ENCODE results near the gene CARS2.

The CARS2 gene

DNA sequence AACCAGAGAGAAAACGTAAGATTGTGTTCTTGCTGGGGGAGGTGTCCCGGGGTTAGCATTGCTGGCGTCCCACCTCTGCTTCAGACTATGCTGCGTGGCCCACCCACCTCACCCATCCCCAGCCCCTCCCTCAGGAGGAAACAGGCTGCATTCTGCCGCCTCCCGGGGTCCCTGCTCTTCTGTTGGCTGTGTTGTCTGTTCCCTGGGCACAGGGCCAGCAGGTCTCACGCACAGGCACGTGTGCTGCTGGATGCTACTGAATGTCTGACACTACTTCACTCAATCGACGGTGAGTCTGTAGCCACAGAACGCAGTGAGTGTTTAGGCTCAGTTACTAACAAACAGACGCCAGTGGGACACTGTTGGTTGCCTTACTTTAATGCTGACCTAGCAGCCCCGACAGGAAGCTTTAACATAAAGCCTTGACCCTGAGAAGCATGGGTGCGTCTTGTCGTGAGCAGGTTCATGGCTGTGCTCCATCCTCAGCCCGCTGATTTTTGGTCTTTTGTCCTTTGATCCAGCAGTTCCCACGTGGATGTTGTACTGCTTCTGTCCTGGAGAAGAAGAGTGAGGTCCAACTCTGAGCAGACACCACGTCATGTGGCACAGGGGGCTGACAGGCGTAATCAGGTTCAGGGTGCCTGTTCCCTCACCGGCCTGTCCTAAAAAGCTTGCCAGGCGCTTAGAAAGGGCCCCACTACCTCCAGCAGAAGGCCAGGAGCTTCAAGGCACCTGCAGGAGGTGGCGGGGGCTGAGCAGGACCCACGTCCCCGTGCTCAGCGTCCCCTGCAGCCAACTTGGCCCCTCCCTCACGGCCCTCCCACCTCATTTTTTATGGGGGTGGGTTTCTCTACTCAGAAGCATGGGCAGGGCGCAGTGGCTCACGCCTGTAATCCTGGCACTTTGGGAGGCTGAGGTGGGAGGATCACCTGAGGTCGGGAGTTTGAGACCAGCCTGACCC lies 64.6 kb downstream of the CARS2 start:
- TF ChIP-seq, protein P1, sequence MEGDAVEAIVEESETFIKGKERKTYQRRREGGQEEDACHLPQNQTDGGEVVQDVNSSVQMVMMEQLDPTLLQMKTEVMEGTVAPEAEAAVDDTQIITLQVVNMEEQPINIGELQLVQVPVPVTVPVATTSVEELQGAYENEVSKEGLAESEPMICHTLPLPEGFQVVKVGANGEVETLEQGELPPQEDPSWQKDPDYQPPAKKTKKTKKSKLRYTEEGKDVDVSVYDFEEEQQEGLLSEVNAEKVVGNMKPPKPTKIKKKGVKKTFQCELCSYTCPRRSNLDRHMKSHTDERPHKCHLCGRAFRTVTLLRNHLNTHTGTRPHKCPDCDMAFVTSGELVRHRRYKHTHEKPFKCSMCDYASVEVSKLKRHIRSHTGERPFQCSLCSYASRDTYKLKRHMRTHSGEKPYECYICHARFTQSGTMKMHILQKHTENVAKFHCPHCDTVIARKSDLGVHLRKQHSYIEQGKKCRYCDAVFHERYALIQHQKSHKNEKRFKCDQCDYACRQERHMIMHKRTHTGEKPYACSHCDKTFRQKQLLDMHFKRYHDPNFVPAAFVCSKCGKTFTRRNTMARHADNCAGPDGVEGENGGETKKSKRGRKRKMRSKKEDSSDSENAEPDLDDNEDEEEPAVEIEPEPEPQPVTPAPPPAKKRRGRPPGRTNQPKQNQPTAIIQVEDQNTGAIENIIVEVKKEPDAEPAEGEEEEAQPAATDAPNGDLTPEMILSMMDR (IDR thresholded peaks at IDR 0.05): no peak

GRCh38 chr13:110640591-110641029 lies 65.3 kb downstream of the CARS2 start:
- TF ChIP-seq, protein P1 (IDR thresholded peaks at IDR 0.05): no peak

DNA sequence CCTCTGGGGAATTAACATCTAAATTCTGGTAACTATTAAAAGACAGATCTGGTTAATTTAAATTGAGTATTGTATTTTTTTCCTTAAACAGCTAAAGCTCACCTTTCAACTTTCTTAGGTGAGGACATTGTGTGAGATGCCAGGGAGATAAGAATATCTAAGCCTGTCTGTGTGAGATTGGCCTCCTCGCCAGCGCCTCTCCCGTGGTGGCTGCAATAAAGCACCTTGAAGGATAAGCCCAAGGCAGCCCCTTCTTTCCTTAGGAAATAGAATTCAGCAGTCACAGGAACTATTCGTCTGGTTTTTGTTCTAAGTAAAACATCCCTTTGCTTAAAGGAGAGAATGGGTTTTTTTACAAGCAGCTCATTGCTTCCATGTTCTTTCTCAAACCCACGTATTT lies 66.0 kb downstream of the CARS2 start:
- TF ChIP-seq, protein P1 (IDR thresholded peaks at IDR 0.05): no peak

DNA sequence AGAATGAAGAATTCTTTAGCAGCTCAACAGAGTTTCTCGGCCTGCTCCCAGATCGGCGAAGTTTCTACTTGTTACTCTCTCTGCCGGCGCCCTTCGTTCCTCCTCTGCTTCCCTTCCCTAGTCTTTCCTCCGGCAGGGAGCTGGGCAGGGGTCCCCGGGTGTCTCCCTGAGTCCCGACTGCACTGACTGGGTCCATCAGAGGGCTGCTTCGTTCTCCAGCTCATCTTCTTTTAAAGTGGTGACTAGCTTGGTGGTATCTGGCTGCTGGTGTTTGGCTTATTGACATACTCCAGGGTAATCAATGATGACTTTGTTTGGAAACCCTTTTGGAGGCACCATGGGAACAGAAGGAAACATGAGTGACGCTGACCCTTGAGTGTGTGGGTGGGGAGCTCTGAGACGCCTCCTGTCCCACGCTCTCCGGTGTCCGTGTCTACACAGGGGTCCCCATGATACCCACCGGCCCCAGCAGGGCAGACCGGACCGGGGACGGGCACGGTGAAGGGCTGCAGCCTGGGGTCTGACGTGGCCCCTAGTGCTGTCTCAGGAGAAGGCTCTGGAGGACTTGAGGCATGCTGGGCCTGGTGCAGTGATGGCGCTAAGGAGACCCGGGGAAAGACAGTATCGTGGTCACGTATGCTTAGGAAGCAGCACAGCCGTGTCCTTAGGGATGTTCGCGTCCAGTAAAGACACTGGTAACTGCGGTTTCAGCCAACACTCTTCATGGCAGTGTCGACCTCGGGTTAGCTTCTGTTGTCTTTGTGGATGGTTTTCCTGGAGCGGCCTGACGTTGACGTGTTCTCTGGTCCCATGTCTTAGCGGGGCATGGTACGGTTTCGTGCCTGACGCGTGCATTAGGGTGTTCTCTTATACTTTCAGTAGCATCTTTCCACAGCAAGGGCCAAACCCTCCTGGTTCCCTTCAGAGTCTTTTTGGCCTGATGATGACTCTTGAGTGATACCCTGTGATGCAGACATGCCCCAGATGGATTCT lies 66.8 kb downstream of the CARS2 start:
- TF ChIP-seq, protein P1 (IDR thresholded peaks at IDR 0.05): no peak

- TF ChIP-seq, protein P1 (IDR thresholded peaks at IDR 0.05): no peak
These were observed 67.7 kb downstream of the CARS2 start for GRCh38 chr13:110638257-110638656.

GRCh38 chr13:110637747-110638146 lies 68.2 kb downstream of the CARS2 start:
- TF ChIP-seq, protein P1 (IDR thresholded peaks at IDR 0.05): no peak

- TF ChIP-seq, protein P1 (IDR thresholded peaks at IDR 0.05): no peak
These were observed 68.6 kb downstream of the CARS2 start for GRCh38 chr13:110637275-110637674.
